HCT116 (cell line): ENCODE data around the gene ERICH6.

Experiments used
- ATF3 ChIP-seq: IDR thresholded peaks from 2 replicates; pipeline ENCODE4 v1.6.1; 2012
- CEBPB ChIP-seq: IDR thresholded peaks from 2 replicates; pipeline ENCODE4 v1.6.1; 2012; ENCODE audit warnings: low read depth
- CTCF ChIP-seq, 3 experiments: fragments of 200-600 bp in 1 of 3; sonication (generic) in 1 of 3; IDR thresholded peaks in 2 of 3; conservative IDR thresholded peaks in 1 of 3; 2 replicates each; pipeline ENCODE4 v1.5.1; 2012 to 2017; ENCODE audit warnings: low read depth in 2 of 3, low read length in 2 of 3, antibody characterized with exemption in 1 of 3, borderline replicate concordance in 1 of 3, control low read depth in 1 of 3, mild to moderate bottlenecking in 1 of 3, mixed read lengths in 1 of 3, mixed run types in 1 of 3, moderate library complexity in 1 of 3; ENCODE audit not compliant: insufficient read depth in 1 of 3
- EZH2 ChIP-seq: fragments of 200-600 bp; sonication (generic); IDR thresholded peaks from 2 replicates; pipeline ENCODE4 v1.6.1; 2017; ENCODE audit warnings: antibody characterized with exemption, mixed run types
- JUND ChIP-seq: IDR thresholded peaks from 2 replicates; pipeline ENCODE4 v1.6.1; 2012
- MAX ChIP-seq: IDR thresholded peaks from 2 replicates; pipeline ENCODE4 v1.6.1; 2012
- POLR2A ChIP-seq: IDR thresholded peaks from 2 replicates; pipeline ENCODE4 v1.7.0; 2011; ENCODE audit warnings: borderline replicate concordance; ENCODE audit not compliant: insufficient read depth, insufficient read length; ENCODE audit errors: extremely low read depth
- POLR2AphosphoS5 ChIP-seq: IDR thresholded peaks from 2 replicates; pipeline ENCODE4 v1.6.1; 2011; ENCODE audit warnings: mild to moderate bottlenecking, low read depth, low read length, moderate library complexity
- RAD21 ChIP-seq: IDR thresholded peaks from 2 replicates; pipeline ENCODE4 v1.6.1; 2012; ENCODE audit warnings: low read depth, mild to moderate bottlenecking
- REST ChIP-seq: IDR thresholded peaks from 2 replicates; pipeline ENCODE4 v1.6.1; 2012; ENCODE audit warnings: low read depth
- SP1 ChIP-seq: IDR thresholded peaks from 2 replicates; pipeline ENCODE4 v1.6.1; 2012; ENCODE audit warnings: low read depth
- TCF7L2 ChIP-seq: IDR thresholded peaks from 2 replicates; pipeline ENCODE4 v1.7.0; 2011; ENCODE audit warnings: borderline replicate concordance, inconsistent platforms; ENCODE audit not compliant: insufficient read depth, insufficient read length; ENCODE audit errors: extremely low read depth
- YY1 ChIP-seq: IDR thresholded peaks from 2 replicates; pipeline ENCODE4 v1.6.1; 2011; ENCODE audit warnings: low read length, low read depth, moderate library complexity, mild to moderate bottlenecking; ENCODE audit not compliant: insufficient replicate concordance; ENCODE audit errors: extremely low read depth
- ZBTB33 ChIP-seq: IDR thresholded peaks from 2 replicates; pipeline ENCODE4 v1.6.1; 2011; ENCODE audit warnings: mild to moderate bottlenecking, low read length, moderate library complexity; ENCODE audit not compliant: insufficient replicate concordance; ENCODE audit errors: extremely low read depth

- TF ChIP-seq CTCF (IDR thresholded peaks at IDR 0.05 in 2 of 3, conservative IDR thresholded peaks at IDR 0.05 in 1 of 3; ENCODE audit: borderline replicate concordance in 1 of 3, insufficient read depth in 1 of 3, low read depth in 2 of 3, low read length in 2 of 3) (no peak), CEBPB (no peak), SP1 (no peak), POLR2AphosphoS5 (no peak), POLR2A (no peak), ATF3 (no peak), YY1 (no peak), EZH2 (no peak), ZBTB33 (no peak), MAX (no peak), REST (no peak), TCF7L2 (no peak), RAD21 (no peak), JUND (no peak)
Measured at GRCh38 chr3:150682279-150682678, 21.4 kb downstream of the ERICH6 start.
